ENCODE results near the gene FBXO41. TPM values are rescaled to one million over a fixed set of nuclear protein-coding genes. Genes with fewer than 3 reads are reported as not detected.

FBXO41 gene
- total RNA-seq, 1 donor from 2014 or later: 2.9 TPM

- peaks cover 37% of the 10 kb centered on the region for H3K27me3 ChIP-seq (ENCODE audit: low read depth)
- ATAC-seq: no peak
- H3K27ac ChIP-seq: no peak overlapping the region
- H3K36me3 ChIP-seq: no peaks in the 10 kb centered on the region
- no peak for DNase-seq
- intact Hi-C loops (cut with DNase I): no loop called here
- H3K4me1 ChIP-seq: peaks cover 20% of the 10 kb centered on the region
- H3K4me3 ChIP-seq: no peak overlapping the region
- TF ChIP-seq CTCF (IDR thresholded peaks at IDR 0.05): no peak
- H3K9me3 ChIP-seq: no peaks in the 10 kb centered on the region
These were observed 78.7 kb downstream of the FBXO41 start for GRCh38 chr2:73205611-73206010.

Other genes with a start within 250 kb of the FBXO41 start
- gene SFXN5, start 212.8 kb downstream of the FBXO41 start, total RNA-seq: 15.4 TPM
- gene RAB11FIP5, start 171.5 kb downstream of the FBXO41 start, total RNA-seq: 20.6 TPM
- not detected for gene NOTO, start 81.9 kb downstream of the FBXO41 start, total RNA-seq
- gene SMYD5, start 70.2 kb downstream of the FBXO41 start, total RNA-seq: 13.3 TPM
- 14.8 TPM for gene PRADC1, start 51.2 kb downstream of the FBXO41 start, total RNA-seq
- gene CCT7, start 50.2 kb downstream of the FBXO41 start, total RNA-seq: 151 TPM
- not detected for gene EGR4, start 9.1 kb upstream of the FBXO41 start, total RNA-seq
- 22.0 TPM for gene ALMS1, start 101.4 kb upstream of the FBXO41 start, total RNA-seq

All from lower lobe of right lung (tissue), 2 donors.